Activated naive CD4-positive, alpha-beta T cell treated with anti-CD3 and anti-CD28 coated beads, Interleukin-2, amount 50 U/mL, for 24 hours (primary cell): ENCODE measurements around the gene LMOD1.
"Not testable (repeated sequence)": the region's sequence is repeated elsewhere in the genome, so short reads cannot be mapped to it uniquely, and the experiment has no call there.

ENCODE experiments used
- H3K27ac Mint-ChIP-seq: one replicate; pipeline ENCODE4 v1.8.0; 2021; ENCODE audit warnings: mild to moderate bottlenecking, mixed read lengths
- H3K27me3 Mint-ChIP-seq: one replicate; pipeline ENCODE4 v1.8.0; 2021; ENCODE audit warnings: mixed read lengths
- H3K36me3 Mint-ChIP-seq: one replicate; pipeline ENCODE4 v1.8.0; 2021; ENCODE audit warnings: mixed read lengths
- H3K4me1 Mint-ChIP-seq: one replicate; pipeline ENCODE4 v1.8.0; 2021; ENCODE audit warnings: mixed read lengths
- H3K4me3 Mint-ChIP-seq: one replicate; pipeline ENCODE4 v1.8.0; 2021; ENCODE audit warnings: mild to moderate bottlenecking, mixed read lengths
- H3K9me3 Mint-ChIP-seq: one replicate; pipeline ENCODE4 v1.8.0; 2021; ENCODE audit warnings: mixed read lengths

Gene LMOD1

DNA sequence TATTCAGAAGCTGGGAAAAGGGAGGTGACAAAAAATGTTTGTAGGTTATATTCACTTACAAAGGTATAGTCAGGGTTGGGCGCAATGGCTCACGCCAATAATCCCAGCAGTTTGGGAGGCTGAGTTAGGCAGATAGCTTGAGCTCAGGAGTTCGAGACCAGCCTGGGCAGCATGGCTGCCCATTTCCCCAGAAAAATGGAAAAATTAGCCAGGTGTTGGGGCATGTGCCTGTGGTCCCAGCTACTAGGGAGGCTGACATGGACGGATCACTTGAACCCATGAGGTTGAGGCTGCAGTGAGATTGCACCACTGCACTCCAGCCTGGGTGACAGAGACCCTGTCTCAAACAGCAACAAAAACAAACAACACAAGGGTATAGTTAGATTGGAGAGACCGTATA, 12.0 kb upstream of the LMOD1 start:
- Mint-ChIP-seq H3K36me3 (peaks cover 15% of the 10 kb centered on the region), H3K27ac (no peak overlapping the region), H3K4me3 (no peak overlapping the region), H3K27me3 (no peaks in the 10 kb centered on the region), H3K4me1 (peaks cover 20% of the 10 kb centered on the region), H3K9me3 (no peaks in the 10 kb centered on the region)

- peaks cover 20% of the 10 kb centered on the region for H3K4me1 Mint-ChIP-seq
These were observed 9.4 kb upstream of the LMOD1 start for GRCh38 chr1:201955729-201956143.

DNA sequence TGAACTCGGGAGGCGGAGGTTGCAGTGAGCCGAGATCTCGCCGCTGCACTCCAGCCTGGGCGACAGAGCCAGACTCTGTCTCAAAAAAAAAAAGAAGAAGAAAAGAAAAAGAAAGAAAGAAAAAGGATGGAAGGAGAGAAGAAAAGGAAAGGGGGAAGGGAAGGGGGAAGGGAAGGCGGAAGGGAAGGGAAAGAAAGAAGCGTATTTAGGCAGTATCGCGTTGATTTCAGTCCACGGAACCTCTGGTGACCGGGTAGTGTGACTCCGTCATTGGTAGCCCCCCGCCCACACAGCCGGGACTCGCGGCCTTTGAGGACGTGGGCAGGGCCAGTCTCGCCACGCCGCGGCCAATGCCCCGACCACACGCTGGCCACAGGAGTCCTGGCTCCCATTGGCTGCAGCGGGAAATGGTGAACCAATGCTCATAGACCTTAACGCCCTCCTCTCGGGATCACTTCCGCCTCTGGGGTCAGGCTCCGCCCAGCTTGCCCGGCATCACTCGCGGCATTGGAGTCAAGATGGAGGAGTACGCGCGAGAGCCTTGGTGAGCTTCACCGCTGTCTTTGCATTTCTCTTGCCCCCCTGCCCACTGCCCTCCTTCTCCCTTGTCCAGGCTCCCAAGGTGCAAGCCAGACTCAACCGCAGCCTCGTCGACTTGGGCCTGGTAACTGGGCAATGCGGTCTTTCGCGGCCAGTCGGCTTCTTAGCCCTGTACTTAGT, 8.8 kb upstream of the LMOD1 start, which contains the start of gene TIMM17A:
TSS of gene TIMM17A (plus strand) at position 495 of the 720 bp plus-strand sequence. CDS start at position 519, 24 bp downstream.
- peaks cover 10% of the 10 kb centered on the region for H3K36me3 Mint-ChIP-seq
- no peaks in the 10 kb centered on the region for H3K27me3 Mint-ChIP-seq
- peaks cover 20% of the 10 kb centered on the region for H3K4me1 Mint-ChIP-seq
- H3K4me3 Mint-ChIP-seq, result peak within 1 kb of the TSS; percentile 89
- peak within 1 kb of the TSS; percentile 92 for H3K27ac Mint-ChIP-seq
- H3K9me3 Mint-ChIP-seq, result no peaks in the 10 kb centered on the region

More at GRCh38 chr1:201955729-201956143, 9.4 kb upstream of the LMOD1 start:
- peaks cover 13% of the 10 kb centered on the region for H3K36me3 Mint-ChIP-seq
- peak overlapping the region; percentile 89 for H3K4me3 Mint-ChIP-seq
- no peaks in the 10 kb centered on the region for H3K27me3 Mint-ChIP-seq
- H3K27ac Mint-ChIP-seq, result peak overlapping the region; percentile 92
- H3K9me3 Mint-ChIP-seq, result no peaks in the 10 kb centered on the region

DNA sequence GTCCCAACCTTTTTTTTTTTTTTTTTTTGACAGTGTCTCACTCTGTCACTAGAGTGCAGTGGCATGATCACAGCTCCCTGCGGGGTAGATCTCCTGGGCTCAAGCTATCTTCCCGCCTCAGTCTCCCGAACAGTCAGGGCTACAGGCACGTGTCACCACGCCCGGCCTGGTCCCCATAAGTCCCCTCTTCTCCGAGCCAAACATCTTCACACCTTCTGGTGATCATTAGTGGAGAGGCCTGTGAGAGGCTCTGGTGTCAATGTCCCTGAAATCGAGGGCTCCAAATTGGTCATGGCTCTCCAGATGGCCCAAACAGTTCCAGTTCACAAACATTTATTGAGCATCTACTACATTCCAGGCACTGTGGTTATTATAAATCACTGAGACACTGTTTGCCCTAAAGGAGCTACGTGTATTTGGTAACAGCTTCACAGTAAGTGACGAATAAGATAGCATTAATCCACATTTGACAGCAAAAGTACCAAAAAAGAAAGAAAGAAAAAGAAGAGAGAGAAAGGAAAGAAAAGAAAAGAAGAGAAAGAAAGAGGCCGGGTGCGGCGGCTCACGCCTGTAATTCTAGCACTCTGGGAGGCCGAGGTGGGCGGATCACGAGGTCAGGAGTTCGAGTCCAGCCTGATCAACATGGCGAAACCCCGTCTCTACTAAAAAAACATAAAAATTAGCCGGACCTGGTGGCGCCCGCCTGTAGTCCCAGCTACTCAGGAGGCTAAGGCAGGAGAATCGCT, 8.1 kb upstream of the LMOD1 start:
- H3K27ac Mint-ChIP-seq, result peak overlapping the region; percentile 92
- no peaks in the 10 kb centered on the region for H3K27me3 Mint-ChIP-seq
- peak overlapping the region; percentile 89 for H3K4me3 Mint-ChIP-seq
- H3K36me3 Mint-ChIP-seq, result peaks cover 10% of the 10 kb centered on the region
- H3K4me1 Mint-ChIP-seq, result peaks cover 20% of the 10 kb centered on the region
- H3K9me3 Mint-ChIP-seq, result no peaks in the 10 kb centered on the region

- peaks cover 11% of the 10 kb centered on the region for H3K4me1 Mint-ChIP-seq
- no peaks in the 10 kb centered on the region for H3K9me3 Mint-ChIP-seq
- H3K36me3 Mint-ChIP-seq, result no peaks in the 10 kb centered on the region
- H3K27me3 Mint-ChIP-seq, result peaks cover 30% of the 10 kb centered on the region
- H3K4me3 Mint-ChIP-seq, result no peak overlapping the region
- no peak overlapping the region for H3K27ac Mint-ChIP-seq
These were observed 3.1 kb upstream of the LMOD1 start for GRCh38 chr1:201949491-201949890.

GRCh38 chr1:201947697-201948008, 1.3 kb upstream of the LMOD1 start:
- H3K4me3 Mint-ChIP-seq, result no peak overlapping the region
- H3K36me3 Mint-ChIP-seq, result no peaks in the 10 kb centered on the region
- H3K4me1 Mint-ChIP-seq, result peaks cover 11% of the 10 kb centered on the region
- no peak overlapping the region for H3K27ac Mint-ChIP-seq
- H3K27me3 Mint-ChIP-seq, result peaks cover 33% of the 10 kb centered on the region
- no peaks in the 10 kb centered on the region for H3K9me3 Mint-ChIP-seq

DNA sequence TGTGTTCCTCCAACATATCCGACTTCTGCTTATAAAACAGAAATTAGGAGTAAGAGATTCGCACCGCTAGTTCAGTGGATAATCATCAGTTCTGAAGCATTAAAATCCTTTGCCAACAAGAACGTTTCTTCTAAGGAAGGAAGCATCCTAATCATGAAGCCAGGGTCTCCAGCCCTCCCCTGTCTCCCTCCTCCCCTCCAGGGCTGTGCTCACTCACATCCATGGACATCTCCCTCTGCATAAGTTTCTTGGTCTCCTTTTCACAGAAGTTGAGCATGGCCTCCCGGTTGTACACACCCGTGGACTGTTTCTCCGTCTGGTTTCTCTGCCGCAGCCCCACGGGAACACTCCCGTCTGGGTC, 505 bp downstream of the LMOD1 start:
- Mint-ChIP-seq H3K27ac (no peak overlapping the region), H3K4me1 (peaks cover 11% of the 10 kb centered on the region), H3K9me3 (no peaks in the 10 kb centered on the region), H3K27me3 (peaks cover 33% of the 10 kb centered on the region), H3K36me3 (no peaks in the 10 kb centered on the region), H3K4me3 (no peak overlapping the region)

GRCh38 chr1:201945157-201945556, 1.2 kb downstream of the LMOD1 start:
- Mint-ChIP-seq H3K27me3 (peaks cover 33% of the 10 kb centered on the region), H3K9me3 (no peaks in the 10 kb centered on the region), H3K4me3 (no peak overlapping the region), H3K27ac (no peak overlapping the region), H3K36me3 (no peaks in the 10 kb centered on the region), H3K4me1 (peaks cover 11% of the 10 kb centered on the region)

DNA sequence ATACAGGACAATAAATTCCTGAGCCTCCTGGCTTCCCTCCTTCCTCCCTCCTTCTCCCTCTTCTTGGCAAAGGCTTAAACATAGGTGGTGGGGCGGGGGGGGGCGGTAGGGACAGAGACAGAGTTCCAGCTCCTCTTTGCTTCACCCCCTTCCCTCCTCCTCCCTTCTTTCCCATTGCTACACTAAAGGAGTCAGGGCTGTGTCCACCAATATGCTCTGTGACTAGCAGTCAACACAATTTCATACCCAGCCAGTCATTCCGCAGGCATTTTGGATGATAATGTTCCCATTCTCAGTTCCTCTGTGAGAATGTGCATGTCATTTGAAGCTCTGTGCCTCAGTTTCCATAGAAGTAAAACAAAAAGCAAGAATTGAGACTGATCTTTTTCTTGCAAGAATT, 1.7 kb downstream of the LMOD1 start:
- Mint-ChIP-seq H3K4me1 (peaks cover 11% of the 10 kb centered on the region), H3K4me3 (no peak overlapping the region), H3K27me3 (peaks cover 33% of the 10 kb centered on the region), H3K36me3 (no peaks in the 10 kb centered on the region), H3K9me3 (no peaks in the 10 kb centered on the region), H3K27ac (no peak overlapping the region)

DNA sequence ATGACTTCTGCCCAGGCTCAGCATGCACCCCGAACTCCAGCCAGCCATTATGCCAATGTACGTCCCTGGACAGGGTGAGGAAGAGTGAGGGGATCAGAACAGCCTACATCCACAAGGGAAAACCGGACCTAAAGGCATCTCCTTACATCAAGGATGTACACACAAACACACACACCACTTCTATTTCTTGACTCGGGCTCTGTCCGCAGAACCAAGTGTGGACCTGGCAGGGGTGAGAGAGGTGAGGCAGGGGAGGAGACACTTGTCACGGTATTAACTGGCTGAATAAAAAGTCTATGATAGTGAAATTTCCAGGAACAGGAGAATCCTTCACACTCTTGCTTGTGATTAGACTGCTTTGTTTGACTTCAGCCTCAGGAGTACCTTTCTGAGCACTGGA, 2.3 kb downstream of the LMOD1 start:
- no peak overlapping the region for H3K27ac Mint-ChIP-seq
- H3K4me1 Mint-ChIP-seq, result peaks cover 11% of the 10 kb centered on the region
- no peaks in the 10 kb centered on the region for H3K36me3 Mint-ChIP-seq
- no peaks in the 10 kb centered on the region for H3K9me3 Mint-ChIP-seq
- H3K4me3 Mint-ChIP-seq, result no peak overlapping the region
- H3K27me3 Mint-ChIP-seq, result peaks cover 34% of the 10 kb centered on the region

- H3K27me3 Mint-ChIP-seq, result peaks cover 28% of the 10 kb centered on the region
- H3K36me3 Mint-ChIP-seq, result no peaks in the 10 kb centered on the region
- peaks cover 9% of the 10 kb centered on the region for H3K4me1 Mint-ChIP-seq
- H3K27ac Mint-ChIP-seq, result no peak overlapping the region
- no peak overlapping the region for H3K4me3 Mint-ChIP-seq
- H3K9me3 Mint-ChIP-seq, result no peaks in the 10 kb centered on the region
These were observed 4.2 kb downstream of the LMOD1 start for GRCh38 chr1:201942129-201942495.

DNA sequence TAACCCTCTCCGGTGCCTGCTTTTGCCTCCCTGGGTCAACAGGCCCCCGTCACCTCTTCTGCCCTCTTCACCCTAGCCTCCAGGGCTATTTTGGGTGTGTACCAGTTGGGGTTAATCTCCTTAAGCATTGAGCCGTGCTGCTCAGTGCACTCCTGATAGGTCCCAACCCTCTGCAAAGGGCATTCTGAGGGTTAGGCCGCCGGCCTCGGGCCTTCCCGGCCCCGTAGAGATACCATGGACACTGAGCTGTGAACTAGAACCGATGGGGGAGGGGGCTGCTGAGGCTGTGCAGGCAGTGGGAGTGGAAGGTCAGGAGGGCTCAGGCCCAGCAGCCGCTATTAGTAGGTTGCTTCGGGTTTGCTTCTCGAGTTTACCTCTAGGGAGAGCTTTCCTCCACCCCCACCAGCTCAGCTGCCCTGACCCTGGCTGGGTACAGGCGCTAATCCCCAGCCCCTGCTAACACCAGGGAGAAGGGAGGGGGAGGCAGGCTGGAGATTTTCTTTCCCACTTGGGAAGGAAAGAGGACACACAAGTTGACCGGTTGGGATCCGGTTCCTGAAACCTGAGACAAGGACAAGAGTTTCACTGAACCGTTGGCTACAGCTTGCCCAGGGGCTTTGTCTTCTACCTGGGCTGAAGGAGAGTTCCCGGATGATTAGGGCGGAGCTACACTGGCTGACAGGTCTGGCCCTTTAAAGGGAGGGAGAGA, 4.8 kb downstream of the LMOD1 start:
- Mint-ChIP-seq H3K36me3 (no peaks in the 10 kb centered on the region), H3K4me3 (no peak overlapping the region), H3K4me1 (peaks cover 4% of the 10 kb centered on the region), H3K9me3 (no peaks in the 10 kb centered on the region), H3K27me3 (peaks cover 27% of the 10 kb centered on the region), H3K27ac (no peak overlapping the region)

- not testable (repeated sequence) for H3K27ac Mint-ChIP-seq, H3K4me3 Mint-ChIP-seq, H3K4me1 Mint-ChIP-seq, H3K36me3 Mint-ChIP-seq, H3K9me3 Mint-ChIP-seq
- H3K27me3 Mint-ChIP-seq, result peaks cover 18% of the 10 kb centered on the region
These were observed 6.0 kb downstream of the LMOD1 start for GRCh38 chr1:201940316-201940715.

- Mint-ChIP-seq H3K4me3 (no peak overlapping the region), H3K27ac (no peak overlapping the region), H3K27me3 (peaks cover 12% of the 10 kb centered on the region), H3K4me1 (no peaks in the 10 kb centered on the region), H3K36me3 (no peaks in the 10 kb centered on the region), H3K9me3 (no peaks in the 10 kb centered on the region)
These were observed 6.8 kb downstream of the LMOD1 start for GRCh38 chr1:201939574-201939973.

DNA sequence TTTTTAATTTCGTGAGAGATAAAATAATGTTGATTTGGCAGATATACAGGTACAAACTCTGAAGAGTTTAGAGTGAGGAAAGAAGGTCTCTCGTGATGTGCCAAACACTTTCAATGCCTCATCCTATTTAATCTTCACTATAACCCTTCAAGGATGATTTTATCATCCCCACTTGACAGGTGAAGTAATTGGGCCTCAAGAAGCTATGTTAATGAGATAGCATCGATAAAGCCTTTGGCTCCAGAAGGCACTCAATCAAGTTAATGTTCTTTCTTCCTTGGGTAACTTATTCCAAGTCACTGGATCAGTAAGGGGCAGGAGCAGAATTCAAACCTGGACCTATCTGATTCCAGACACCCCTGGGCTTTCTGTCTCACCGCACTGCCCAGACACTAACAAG, 7.2 kb downstream of the LMOD1 start:
- Mint-ChIP-seq H3K36me3 (no peaks in the 10 kb centered on the region), H3K27me3 (peaks cover 13% of the 10 kb centered on the region), H3K27ac (no peak overlapping the region), H3K4me1 (no peaks in the 10 kb centered on the region), H3K4me3 (no peak overlapping the region), H3K9me3 (no peaks in the 10 kb centered on the region)

DNA sequence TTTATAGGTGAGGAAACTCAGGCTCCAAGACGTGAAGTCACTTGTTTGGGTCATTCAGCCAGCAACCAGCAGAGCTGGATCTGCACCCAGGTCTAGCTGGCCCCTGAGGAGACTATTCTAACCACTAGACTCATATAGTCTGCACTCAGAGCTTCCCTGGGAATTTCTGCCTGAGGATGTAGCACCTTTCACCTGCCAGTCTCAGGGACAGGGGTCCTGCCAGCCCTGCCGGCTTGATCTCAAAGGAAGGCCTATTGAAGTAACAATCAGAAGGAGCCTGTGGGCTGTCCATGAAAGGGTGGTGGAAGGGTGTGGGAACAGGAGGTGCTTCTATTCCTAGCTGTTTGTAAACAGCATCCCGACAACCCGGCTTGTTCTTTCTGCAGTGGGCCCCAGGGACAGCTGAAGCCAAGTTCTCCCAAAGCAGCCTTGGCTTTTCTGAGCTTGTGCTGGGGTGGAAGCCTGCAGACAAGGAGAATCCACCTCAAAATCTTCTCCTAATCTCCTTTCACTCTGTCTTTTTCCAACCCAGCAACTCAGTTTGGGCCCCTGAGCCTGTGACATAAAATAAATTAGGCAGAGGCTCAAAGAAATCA, 7.8 kb downstream of the LMOD1 start:
- no peaks in the 10 kb centered on the region for H3K4me1 Mint-ChIP-seq
- H3K9me3 Mint-ChIP-seq, result no peaks in the 10 kb centered on the region
- peaks cover 10% of the 10 kb centered on the region for H3K27me3 Mint-ChIP-seq
- no peak overlapping the region for H3K4me3 Mint-ChIP-seq
- H3K36me3 Mint-ChIP-seq, result no peaks in the 10 kb centered on the region
- H3K27ac Mint-ChIP-seq, result no peak overlapping the region
